HEK293 (cell line): ENCODE measurements around the gene XKR7.

Experiments used
- CTCF ChIA-PET: fragments of 350-600 bp; formaldehyde crosslinking; extraction: SDS; loops from one replicate; lab custom pipeline; 2021; ENCODE audit warnings: antibody characterized with exemption; lab: Yijun Ruan, JAX
- POLR2A ChIA-PET: fragments of 300-600 bp; formaldehyde crosslinking; extraction: SDS; loops from one replicate; lab custom pipeline; 2020; ENCODE audit warnings: antibody characterized with exemption, inconsistent platforms; lab: Yijun Ruan, JAX
- H3K27ac ChIP-seq: fragments of 200-500 bp; sonication (Bioruptor generic); 2 replicates; pipeline ENCODE4 v1.5.1; 2014; ENCODE audit warnings: low read depth, low read length, control low read depth, inconsistent platforms; ENCODE audit errors: extremely low read depth
- H3K36me3 ChIP-seq, 2 experiments: fragments of 200-500 bp in 1 of 2; sonication (Bioruptor generic) in 1 of 2; 1 replicate in 1 of 2; 2 replicates in 1 of 2; pipeline ENCODE4 v1.5.1; 2014 to 2017; ENCODE audit warnings: inconsistent platforms in 2 of 2, low read length in 2 of 2; ENCODE audit not compliant: control insufficient read depth in 2 of 2, insufficient read depth in 1 of 2
- H3K4me1 ChIP-seq: fragments of 200-500 bp; sonication (Bioruptor generic); 2 replicates; pipeline ENCODE4 v1.5.1; 2014; ENCODE audit warnings: mild to moderate bottlenecking, low read length, inconsistent platforms; ENCODE audit not compliant: control insufficient read depth, insufficient read depth
- H3K4me3 ChIP-seq: 2 replicates; pipeline ENCODE4 v1.5.1; 2011; ENCODE audit warnings: low read depth, mild to moderate bottlenecking, control low read depth, low read length, moderate library complexity
- H3K9me3 ChIP-seq: fragments of 200-500 bp; sonication (Bioruptor generic); 2 replicates; pipeline ENCODE4 v1.5.1; 2014; ENCODE audit warnings: low read depth, low read length, inconsistent platforms; ENCODE audit not compliant: control insufficient read depth, insufficient read depth
- KLF9 ChIP-seq: fragments of 450-650 bp; formaldehyde crosslinking; IDR thresholded peaks from 2 replicates; pipeline ENCODE4 v1.5.1; 2016; ENCODE audit warnings: missing biosample characterization, missing genetic modification characterization, low read depth
- OVOL3 ChIP-seq: fragments of 450-650 bp; formaldehyde crosslinking; IDR thresholded peaks from 2 replicates; pipeline ENCODE4 v1.5.1; 2016; ENCODE audit warnings: missing biosample characterization, missing genetic modification characterization
- PRDM2 ChIP-seq: fragments of 450-650 bp; formaldehyde crosslinking; IDR thresholded peaks from 2 replicates; pipeline ENCODE4 v1.5.1; 2016; ENCODE audit warnings: missing biosample characterization, missing genetic modification characterization, borderline replicate concordance
- SALL2 ChIP-seq: fragments of 450-650 bp; formaldehyde crosslinking; IDR thresholded peaks from 2 replicates; pipeline ENCODE4 v1.5.0; 2017; ENCODE audit warnings: missing biosample characterization, mild to moderate bottlenecking, missing genetic modification characterization, borderline replicate concordance
- SP2 ChIP-seq: fragments of 450-650 bp; formaldehyde crosslinking; IDR thresholded peaks from 2 replicates; pipeline ENCODE4 v1.5.1; 2016; ENCODE audit warnings: missing biosample characterization, missing genetic modification characterization
- ZBTB1 ChIP-seq: fragments of 450-650 bp; formaldehyde crosslinking; IDR thresholded peaks from 2 replicates; pipeline ENCODE4 v1.5.1; 2016; ENCODE audit warnings: missing biosample characterization, missing genetic modification characterization
- ZEB2 ChIP-seq: fragments of 450-650 bp; formaldehyde crosslinking; IDR thresholded peaks from 2 replicates; pipeline ENCODE4 v1.5.1; 2016; ENCODE audit warnings: missing biosample characterization, missing genetic modification characterization
- ZIC2 ChIP-seq: fragments of 450-650 bp; formaldehyde crosslinking; IDR thresholded peaks from 2 replicates; pipeline ENCODE4 v1.5.1; 2016; ENCODE audit warnings: missing biosample characterization, missing genetic modification characterization
- ZNF114 ChIP-seq: fragments of 450-650 bp; formaldehyde crosslinking; IDR thresholded peaks from 2 replicates; pipeline ENCODE4 v1.5.0; 2017; ENCODE audit warnings: missing biosample characterization, missing genetic modification characterization
- ZNF140 ChIP-seq: fragments of 450-650 bp; formaldehyde crosslinking; IDR thresholded peaks from 2 replicates; pipeline ENCODE4 v1.5.1; 2016; ENCODE audit warnings: missing biosample characterization, missing genetic modification characterization
- ZNF23 ChIP-seq: fragments of 450-650 bp; formaldehyde crosslinking; IDR thresholded peaks from 2 replicates; pipeline ENCODE4 v1.5.1; 2016; ENCODE audit warnings: missing biosample characterization, missing genetic modification characterization, borderline replicate concordance
- ZNF350 ChIP-seq: fragments of 450-650 bp; formaldehyde crosslinking; IDR thresholded peaks from 2 replicates; pipeline ENCODE4 v1.5.0; 2017; ENCODE audit warnings: missing biosample characterization, mild to moderate bottlenecking, missing genetic modification characterization
- ZNF37A ChIP-seq: fragments of 450-650 bp; IDR thresholded peaks from 2 replicates; pipeline ENCODE4 v1.5.1; 2018; ENCODE audit warnings: missing biosample characterization, missing genetic modification characterization
- ZNF394 ChIP-seq: fragments of 450-650 bp; formaldehyde crosslinking; IDR thresholded peaks from 2 replicates; pipeline ENCODE4 v1.5.1; 2016; ENCODE audit warnings: missing biosample characterization, missing genetic modification characterization, mild to moderate bottlenecking, moderate library complexity, borderline replicate concordance
- ZNF433 ChIP-seq: fragments of 450-650 bp; formaldehyde crosslinking; IDR thresholded peaks from 2 replicates; pipeline ENCODE4 v1.5.1; 2016; ENCODE audit warnings: missing biosample characterization, missing genetic modification characterization, low read depth
- ZNF654 ChIP-seq: fragments of 450-650 bp; formaldehyde crosslinking; IDR thresholded peaks from 2 replicates; pipeline ENCODE4 v1.5.1; 2016; ENCODE audit warnings: low read depth, missing biosample characterization, missing genetic modification characterization
- ZNF747 ChIP-seq: fragments of 450-650 bp; formaldehyde crosslinking; IDR thresholded peaks from 2 replicates; pipeline ENCODE4 v1.5.1; 2016; ENCODE audit warnings: missing biosample characterization, missing genetic modification characterization
- ZNF76 ChIP-seq: fragments of 450-650 bp; formaldehyde crosslinking; IDR thresholded peaks from 2 replicates; pipeline ENCODE4; 2016; ENCODE audit warnings: low read depth, missing biosample characterization, missing genetic modification characterization, borderline replicate concordance
- ZNF837 ChIP-seq: fragments of 450-650 bp; formaldehyde crosslinking; IDR thresholded peaks from 2 replicates; pipeline ENCODE4 v1.5.1; 2016; ENCODE audit warnings: missing biosample characterization, missing genetic modification characterization
- ZSCAN30 ChIP-seq: fragments of 450-650 bp; IDR thresholded peaks from 2 replicates; pipeline ENCODE4 v1.5.1; 2018; ENCODE audit warnings: missing biosample characterization, mild to moderate bottlenecking, missing genetic modification characterization, moderate library complexity
- TF ChIP-seq, protein P1 (sequence below): fragments of 450-650 bp; formaldehyde crosslinking; IDR thresholded peaks from 2 replicates; pipeline ENCODE4 v1.5.0; 2017; ENCODE audit warnings: missing biosample characterization, missing genetic modification characterization, borderline replicate concordance

XKR7 gene

DNA sequence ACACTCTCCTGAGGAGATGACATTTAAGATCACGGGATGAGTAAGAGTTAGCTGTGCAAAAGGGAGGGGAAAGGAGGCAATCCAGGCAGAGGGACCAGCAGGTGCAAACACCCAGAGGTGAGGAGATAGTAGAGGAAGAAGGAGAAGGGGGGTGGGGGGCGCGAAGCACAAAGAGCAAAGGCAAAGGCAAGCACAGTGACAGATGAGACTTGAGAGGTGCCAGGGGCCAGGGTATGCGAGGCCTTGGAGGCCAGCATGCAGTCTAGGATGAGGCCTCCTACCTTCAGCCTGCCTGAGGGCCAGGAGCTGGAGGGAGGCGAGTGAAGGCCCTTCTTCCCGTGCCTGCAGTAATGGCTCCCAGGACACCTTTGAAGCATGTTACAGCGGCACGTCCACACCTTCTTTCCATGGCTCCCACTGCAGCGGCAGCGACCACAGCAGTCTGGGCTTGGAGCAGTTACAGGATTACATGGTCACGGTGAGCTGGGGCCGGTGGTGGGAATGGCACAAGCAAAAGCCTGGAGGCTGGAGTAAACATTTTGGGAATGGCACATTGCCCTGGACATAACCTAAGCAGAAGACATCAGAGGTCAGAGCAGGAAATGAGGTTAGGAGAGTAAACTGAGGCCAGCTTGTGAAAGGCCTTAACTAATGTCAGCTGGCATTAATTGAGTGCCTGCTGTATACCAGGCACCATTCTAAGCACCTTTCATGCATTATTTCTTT is 60.9 kb downstream of the XKR7 start (continued):
- TF ChIP-seq, protein P1, sequence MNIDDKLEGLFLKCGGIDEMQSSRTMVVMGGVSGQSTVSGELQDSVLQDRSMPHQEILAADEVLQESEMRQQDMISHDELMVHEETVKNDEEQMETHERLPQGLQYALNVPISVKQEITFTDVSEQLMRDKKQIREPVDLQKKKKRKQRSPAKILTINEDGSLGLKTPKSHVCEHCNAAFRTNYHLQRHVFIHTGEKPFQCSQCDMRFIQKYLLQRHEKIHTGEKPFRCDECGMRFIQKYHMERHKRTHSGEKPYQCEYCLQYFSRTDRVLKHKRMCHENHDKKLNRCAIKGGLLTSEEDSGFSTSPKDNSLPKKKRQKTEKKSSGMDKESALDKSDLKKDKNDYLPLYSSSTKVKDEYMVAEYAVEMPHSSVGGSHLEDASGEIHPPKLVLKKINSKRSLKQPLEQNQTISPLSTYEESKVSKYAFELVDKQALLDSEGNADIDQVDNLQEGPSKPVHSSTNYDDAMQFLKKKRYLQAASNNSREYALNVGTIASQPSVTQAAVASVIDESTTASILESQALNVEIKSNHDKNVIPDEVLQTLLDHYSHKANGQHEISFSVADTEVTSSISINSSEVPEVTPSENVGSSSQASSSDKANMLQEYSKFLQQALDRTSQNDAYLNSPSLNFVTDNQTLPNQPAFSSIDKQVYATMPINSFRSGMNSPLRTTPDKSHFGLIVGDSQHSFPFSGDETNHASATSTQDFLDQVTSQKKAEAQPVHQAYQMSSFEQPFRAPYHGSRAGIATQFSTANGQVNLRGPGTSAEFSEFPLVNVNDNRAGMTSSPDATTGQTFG (tag by site-specific recombination): no peak
- TF ChIP-seq ZNF350 (no peak), OVOL3 (tag by site-specific recombination) (no peak), KLF9 (tag by site-specific recombination) (0 out of 2 replicates have a peak, but pooled peaks have one; percentile 22)

- no peaks in the 10 kb centered on the region for H3K4me1 ChIP-seq
- POLR2A ChIA-PET: no interaction called here
- no peak for TF ChIP-seq ZBTB1
- no peak for TF ChIP-seq ZNF837 (tag by site-specific recombination)
- TF ChIP-seq ZNF114 (tag by site-specific recombination): no peak
- TF ChIP-seq ZNF433: no peak
- TF ChIP-seq, all 188 proteins: peak for 0
- H3K36me3 ChIP-seq: no peaks in the 10 kb centered on the region
- no peak overlapping the region for H3K4me3 ChIP-seq
- CTCF ChIA-PET: interaction anchor here (0.6 to 8.9 kb wide), 11 partner anchors 10 to 206 kb away, joined by 3 to 128 read pairs (median 7); partner anchors contain the start of gene PDRG1
- no peaks in the 10 kb centered on the region for H3K9me3 ChIP-seq
- no peak overlapping the region for H3K27ac ChIP-seq
Observed at GRCh38 chr20:32029561-32029960, 61.6 kb downstream of the XKR7 start.

DNA sequence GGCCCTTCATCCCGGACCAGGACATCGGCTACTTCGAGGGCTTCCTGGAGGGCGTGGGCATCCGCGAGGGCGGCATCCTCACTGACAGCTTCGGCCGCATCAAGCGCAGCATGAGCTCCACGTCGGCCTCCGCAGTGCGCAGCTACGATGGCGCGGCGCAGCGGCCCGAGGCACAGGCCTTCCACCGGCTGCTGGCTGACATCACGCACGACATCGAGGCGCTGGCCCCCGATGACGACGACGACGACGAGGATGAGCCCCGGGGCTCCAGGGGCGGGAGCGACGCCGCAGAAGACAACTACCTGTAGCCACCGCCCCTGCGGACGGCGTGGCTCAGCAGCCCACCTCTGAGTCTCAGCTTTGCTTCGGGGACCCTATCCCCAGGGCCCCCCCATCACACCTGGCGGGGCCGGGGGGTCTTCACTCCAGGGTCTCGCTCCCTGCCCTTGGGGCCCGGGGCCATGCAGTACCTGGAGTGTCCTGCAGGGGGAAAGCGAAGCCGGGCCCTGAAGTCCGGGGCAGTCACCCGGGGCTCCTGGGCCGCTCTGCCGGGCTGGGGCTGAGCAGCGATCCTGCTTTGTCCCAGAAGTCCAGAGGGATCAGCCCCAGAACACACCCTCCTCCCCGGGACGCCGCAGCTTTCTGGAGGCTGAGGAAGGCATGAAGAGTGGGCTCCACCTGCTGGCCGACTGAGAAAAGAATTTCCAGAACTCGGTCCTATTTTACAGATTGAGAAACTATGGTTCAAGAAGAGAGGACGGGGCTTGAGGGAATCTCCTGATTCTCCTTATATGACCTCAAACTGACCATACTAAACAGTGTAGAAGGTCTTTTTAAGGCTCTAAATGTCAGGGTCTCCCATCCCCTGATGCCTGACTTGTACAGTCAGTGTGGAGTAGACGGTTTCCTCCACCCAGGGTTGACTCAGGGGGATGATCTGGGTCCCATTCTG is 63.3 kb downstream of the XKR7 start:
- Histone ChIP-seq H3K27ac (no peak overlapping the region), H3K36me3 (no peaks in the 10 kb centered on the region), H3K4me3 (no peak overlapping the region; the same call in 1 of the 2 replicates), H3K9me3 (no peaks in the 10 kb centered on the region), H3K4me1 (no peaks in the 10 kb centered on the region)
- ChIA-PET CTCF (interaction anchor here (0.6 to 8.9 kb wide), 38 partner anchors 8 to 752 kb away, joined by 3 to 128 read pairs (median 4); partner anchors contain the start of genes FOXS1 and PDRG1), POLR2A (no interaction called here)
- 0 out of 2 replicates have a peak, but pooled peaks have one; percentile 17 for TF ChIP-seq ZSCAN30 (tag by site-specific recombination)
- TF ChIP-seq SALL2 (tag by site-specific recombination): no peak
- peak; percentile 79 for TF ChIP-seq ZNF76
- no peak for TF ChIP-seq ZNF37A (tag by site-specific recombination)
- TF ChIP-seq ZNF747 (tag by site-specific recombination): no peak
- TF ChIP-seq ZNF394 (tag by site-specific recombination): peak; percentile 45; the same call in 1 of the 2 replicates
- TF ChIP-seq ZIC2 (tag by site-specific recombination): peak; percentile 32
- no peak for TF ChIP-seq OVOL3 (tag by site-specific recombination)
- TF ChIP-seq ZNF654: peak; percentile 92
- TF ChIP-seq SP2 (tag by site-specific recombination): 0 out of 2 replicates have a peak, but pooled peaks have one; percentile 21
- TF ChIP-seq PRDM2 (tag by site-specific recombination): no peak
- TF ChIP-seq ZNF140 (tag by site-specific recombination): no peak
- 0 out of 2 replicates have a peak, but pooled peaks have one; percentile 37 for TF ChIP-seq ZEB2 (tag by site-specific recombination)
- TF ChIP-seq ZNF23 (tag by site-specific recombination): no peak
